HG03457 (cell line): Measurements from ENCODE around the gene CELF4.

Source experiments
- ATAC-seq: cut with Tn5 transposase; IDR thresholded peaks from one replicate; pipeline ENCODE4 v1.9.1; 2021; ENCODE audit warnings: moderate number of reproducible peaks; ENCODE audit not compliant: unreplicated experiment

CELF4 gene

GRCh38 chr18:37447962-37448888, 117.4 kb downstream of the CELF4 start:
- ATAC-seq, result no peak

- no peak for ATAC-seq
These were observed 119.8 kb downstream of the CELF4 start for GRCh38 chr18:37445836-37446235.

GRCh38 chr18:37445368-37445767, 120.2 kb downstream of the CELF4 start:
- no peak for ATAC-seq

- ATAC-seq, result no peak
These were observed 122.1 kb downstream of the CELF4 start for GRCh38 chr18:37443325-37444055.

GRCh38 chr18:37442477-37442876, 123.1 kb downstream of the CELF4 start:
- no peak for ATAC-seq

GRCh38 chr18:37441821-37442220, 123.8 kb downstream of the CELF4 start:
- ATAC-seq, result no peak

- ATAC-seq, result no peak
These were observed 125.4 kb downstream of the CELF4 start for GRCh38 chr18:37440206-37440605.

- ATAC-seq, result no peak
These were observed 127.0 kb downstream of the CELF4 start for GRCh38 chr18:37438417-37439180.

- ATAC-seq, result no peak
These were observed 129.6 kb downstream of the CELF4 start for GRCh38 chr18:37435996-37436395.

GRCh38 chr18:37435150-37435867, 130.3 kb downstream of the CELF4 start:
- no peak for ATAC-seq

GRCh38 chr18:37434161-37434860, 131.3 kb downstream of the CELF4 start:
- no peak for ATAC-seq

GRCh38 chr18:37432436-37433195, 133.0 kb downstream of the CELF4 start:
- no peak for ATAC-seq

GRCh38 chr18:37430357-37431076, 135.1 kb downstream of the CELF4 start:
- ATAC-seq, result no peak

GRCh38 chr18:37429791-37430190, 135.8 kb downstream of the CELF4 start:
- no peak for ATAC-seq

GRCh38 chr18:37428288-37428974, 137.2 kb downstream of the CELF4 start:
- ATAC-seq, result no peak

GRCh38 chr18:37426586-37426985, 139.0 kb downstream of the CELF4 start:
- no peak for ATAC-seq

GRCh38 chr18:37425222-37425621, 140.4 kb downstream of the CELF4 start:
- ATAC-seq, result no peak

GRCh38 chr18:37424507-37424906, 141.1 kb downstream of the CELF4 start:
- ATAC-seq, result no peak
